Measurements from ENCODE around the gene DHX8.
"Not testable (repeated sequence)": the region's sequence is repeated elsewhere in the genome, so short reads cannot be mapped to it uniquely, and the experiment has no call there.

DHX8 gene

GRCh38 chr17:43483674-43484551, at the start of gene DHX8:
TSS of gene DHX8 (plus strand) at chr17:43483975. CDS start at chr17:43484038, 63 bp downstream.
- in situ Hi-C loops (cut with MboI; ENCODE audit: low sequenced_read_pairs): loop anchor here (5.0 kb wide), 1 partner anchor 102 kb away; no protein-coding TSS in a partner anchor

- in situ Hi-C loops (cut with MboI; ENCODE audit: low sequenced_read_pairs): no loop called here
Observed at GRCh38 chr17:43434902-43435319, 48.9 kb upstream of the DHX8 start.

GRCh38 chr17:43437756-43438155, 46.0 kb upstream of the DHX8 start:
- in situ Hi-C loops (cut with MboI; ENCODE audit: low sequenced_read_pairs): no loop called here

GRCh38 chr17:43438626-43439025, 45.1 kb upstream of the DHX8 start:
- in situ Hi-C loops (cut with MboI; ENCODE audit: low sequenced_read_pairs): no loop called here

GRCh38 chr17:43439041-43439440, 44.7 kb upstream of the DHX8 start:
- in situ Hi-C loops (cut with MboI; ENCODE audit: low sequenced_read_pairs): no loop called here

GRCh38 chr17:43442711-43443110, 41.1 kb upstream of the DHX8 start:
- in situ Hi-C loops (cut with MboI; ENCODE audit: low sequenced_read_pairs): no loop called here

- in situ Hi-C loops (cut with MboI; ENCODE audit: low sequenced_read_pairs): no loop called here
Observed at GRCh38 chr17:43443381-43443780, 40.4 kb upstream of the DHX8 start.

GRCh38 chr17:43444223-43445008, 39.4 kb upstream of the DHX8 start:
- in situ Hi-C loops (cut with MboI; ENCODE audit: low sequenced_read_pairs): no loop called here

GRCh38 chr17:43445009-43445589, 38.7 kb upstream of the DHX8 start:
- in situ Hi-C loops (cut with MboI; ENCODE audit: low sequenced_read_pairs): no loop called here

- in situ Hi-C loops (cut with MboI; ENCODE audit: low sequenced_read_pairs): no loop called here
Observed at GRCh38 chr17:43446773-43447172, 37.0 kb upstream of the DHX8 start.

- in situ Hi-C loops (cut with MboI; ENCODE audit: low sequenced_read_pairs): no loop called here
Observed at GRCh38 chr17:43448720-43449469, 34.9 kb upstream of the DHX8 start.

- in situ Hi-C loops (cut with MboI; ENCODE audit: low sequenced_read_pairs): no loop called here
Observed at GRCh38 chr17:43449470-43450248, 34.1 kb upstream of the DHX8 start.

- in situ Hi-C loops (cut with MboI; ENCODE audit: low sequenced_read_pairs): not testable (repeated sequence)
Observed at GRCh38 chr17:43450791-43451190, 33.0 kb upstream of the DHX8 start.

- in situ Hi-C loops (cut with MboI; ENCODE audit: low sequenced_read_pairs): not testable (repeated sequence)
Observed at GRCh38 chr17:43451741-43452140, 32.0 kb upstream of the DHX8 start.

- in situ Hi-C loops (cut with MboI; ENCODE audit: low sequenced_read_pairs): no loop called here
Observed at GRCh38 chr17:43453331-43453812, 30.4 kb upstream of the DHX8 start.

GRCh38 chr17:43454868-43455267, 28.9 kb upstream of the DHX8 start:
- in situ Hi-C loops (cut with MboI; ENCODE audit: low sequenced_read_pairs): no loop called here

- in situ Hi-C loops (cut with MboI; ENCODE audit: low sequenced_read_pairs): no loop called here
Observed at GRCh38 chr17:43456029-43456428, 27.7 kb upstream of the DHX8 start.

GRCh38 chr17:43456661-43457361, 27.0 kb upstream of the DHX8 start:
- in situ Hi-C loops (cut with MboI; ENCODE audit: low sequenced_read_pairs): no loop called here

- in situ Hi-C loops (cut with MboI; ENCODE audit: low sequenced_read_pairs): no loop called here
Observed at GRCh38 chr17:43457362-43457692, 26.4 kb upstream of the DHX8 start.
